ENCODE measurements around the gene ASAP2.

The ASAP2 gene

DNA sequence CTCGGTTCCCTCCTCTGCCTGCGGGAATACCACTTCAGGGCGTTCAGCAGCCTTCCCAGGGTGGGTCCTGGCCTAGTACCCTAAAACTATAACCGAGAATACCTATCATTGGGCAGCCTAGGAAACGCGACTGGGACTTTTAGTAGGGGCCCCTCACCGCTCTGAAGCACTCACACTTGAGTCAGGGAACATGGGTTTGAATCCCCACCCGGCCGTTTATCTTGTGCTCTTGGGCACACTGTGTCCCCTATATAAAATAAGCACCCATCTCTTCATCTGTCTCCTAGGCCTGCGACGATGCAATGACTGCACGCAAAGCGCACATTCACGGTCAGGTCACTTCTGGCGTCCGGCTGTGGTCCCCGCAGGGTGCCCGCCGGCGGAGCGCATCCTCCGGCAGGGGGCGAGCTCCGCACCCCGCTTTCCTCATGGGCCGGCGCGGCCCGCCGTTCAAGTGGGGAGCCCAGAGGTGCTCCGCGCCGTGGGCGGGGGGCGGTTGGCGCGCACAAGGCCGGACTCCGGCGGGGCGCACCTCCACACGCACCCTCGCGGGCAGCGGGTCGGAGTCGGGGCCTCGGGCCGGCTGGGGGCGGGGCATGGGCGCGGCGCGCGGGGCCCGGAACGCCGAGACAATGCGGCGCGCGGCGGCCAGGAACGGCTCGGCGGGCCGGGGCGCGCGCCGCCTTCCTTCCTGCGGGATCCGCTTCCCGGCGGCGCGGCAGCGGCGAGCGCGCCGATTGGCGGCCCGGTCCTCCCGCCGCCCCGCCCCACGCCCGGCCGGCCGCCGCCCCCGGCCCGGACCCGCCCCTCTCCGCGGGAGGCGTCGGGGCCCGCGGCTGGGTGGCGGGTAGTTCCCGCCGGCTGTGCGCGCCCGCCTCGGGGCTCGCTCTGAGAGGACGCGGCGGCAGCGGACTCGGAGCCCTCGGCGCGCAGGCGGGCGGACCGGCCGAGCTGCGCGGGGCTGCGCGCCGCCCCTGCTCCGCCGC is at the start of gene ASAP2:
Gene ASAP2, plus strand, starts transcription at position 850 of the 986 bp plus-strand sequence. CDS start 293 bp downstream, outside the sequence.
- DNase-seq, result peak; percentile 65 to 77

DNA sequence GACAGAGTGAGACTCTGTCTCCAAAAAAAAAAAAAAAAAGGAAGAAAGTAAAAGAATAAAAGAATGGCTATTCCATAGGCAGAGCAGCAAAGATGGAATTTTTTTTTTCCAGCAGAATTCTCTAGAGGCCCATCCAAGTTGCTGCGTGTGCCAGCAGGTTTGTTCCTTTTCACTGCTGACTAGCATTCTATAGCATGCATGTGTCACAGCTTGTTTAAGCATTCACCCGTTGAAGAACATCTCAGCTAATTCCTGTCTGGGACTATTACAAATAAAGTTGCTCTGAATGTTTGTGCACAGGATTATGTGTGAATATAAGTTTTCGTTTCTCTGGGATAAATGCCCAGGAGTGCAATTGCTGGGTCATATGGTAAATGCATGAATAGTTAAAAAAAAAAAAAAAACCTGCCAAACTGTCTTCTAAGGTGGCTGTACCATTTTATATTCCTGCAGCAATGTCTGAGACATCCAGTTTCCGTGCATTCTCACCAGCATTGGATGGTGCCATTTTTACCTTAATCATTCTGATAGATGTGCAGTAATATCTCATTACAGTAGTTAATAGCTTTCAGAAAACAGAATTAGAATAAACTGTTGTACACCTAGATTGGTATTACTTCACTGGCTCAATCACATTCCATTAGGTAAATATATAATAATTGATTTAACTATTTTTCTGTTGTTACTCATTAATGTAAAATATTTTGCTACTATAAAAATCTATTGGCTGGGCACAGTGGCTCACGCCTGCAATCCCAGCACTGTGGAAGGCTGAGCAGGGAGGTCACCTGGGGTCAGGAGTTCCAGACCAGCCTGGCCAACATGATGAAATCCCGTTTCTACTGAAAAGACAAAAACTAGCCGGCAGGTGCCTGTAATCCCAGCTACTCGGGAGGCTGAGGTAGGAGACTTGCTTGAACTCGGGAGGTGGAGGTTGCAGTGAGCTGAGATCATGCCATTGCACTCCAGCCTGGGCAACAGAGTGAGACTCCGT is 47.5 kb upstream of the ASAP2 start:
- DNase-seq, result no peak

DNA sequence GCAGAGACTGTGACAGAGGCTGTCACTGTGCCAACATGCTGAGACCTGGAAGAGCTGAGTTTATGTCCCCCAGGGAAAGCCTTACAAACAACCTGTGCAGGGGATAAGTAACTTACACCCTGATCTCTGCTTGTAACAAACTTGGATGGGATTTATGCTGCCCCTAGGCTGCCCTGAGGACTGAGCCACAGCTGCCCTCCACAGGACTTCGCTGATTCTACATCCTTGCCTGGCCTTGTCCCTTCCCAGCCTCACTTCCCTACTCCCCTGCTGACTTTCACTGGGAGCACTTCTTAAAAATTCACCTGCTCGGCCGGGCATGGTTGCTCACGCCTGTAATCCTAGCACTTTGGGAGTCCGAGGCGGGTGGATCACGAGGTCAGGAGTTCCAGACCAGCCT is 45.9 kb upstream of the ASAP2 start:
- no peak for DNase-seq

DNA sequence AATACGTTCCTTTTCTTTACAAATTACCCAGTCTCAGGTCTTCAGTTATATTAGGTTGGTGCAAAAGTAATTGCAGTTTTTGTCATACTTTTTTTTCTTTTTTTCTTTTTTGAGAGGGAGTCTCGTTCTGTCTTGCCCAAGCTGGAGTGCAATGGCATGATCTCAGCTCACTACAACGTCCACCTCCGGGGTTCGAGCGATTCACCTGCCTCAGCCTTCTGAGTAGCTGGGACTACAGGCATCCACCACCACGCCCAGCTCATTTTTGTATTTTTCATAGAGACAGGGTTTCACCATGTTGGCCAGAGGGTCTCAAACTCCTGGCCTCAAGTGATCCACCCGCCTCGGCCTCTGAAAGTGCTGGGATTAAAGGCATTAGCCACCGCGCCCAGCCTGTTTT is 43.8 kb upstream of the ASAP2 start:
- DNase-seq, result no peak

DNA sequence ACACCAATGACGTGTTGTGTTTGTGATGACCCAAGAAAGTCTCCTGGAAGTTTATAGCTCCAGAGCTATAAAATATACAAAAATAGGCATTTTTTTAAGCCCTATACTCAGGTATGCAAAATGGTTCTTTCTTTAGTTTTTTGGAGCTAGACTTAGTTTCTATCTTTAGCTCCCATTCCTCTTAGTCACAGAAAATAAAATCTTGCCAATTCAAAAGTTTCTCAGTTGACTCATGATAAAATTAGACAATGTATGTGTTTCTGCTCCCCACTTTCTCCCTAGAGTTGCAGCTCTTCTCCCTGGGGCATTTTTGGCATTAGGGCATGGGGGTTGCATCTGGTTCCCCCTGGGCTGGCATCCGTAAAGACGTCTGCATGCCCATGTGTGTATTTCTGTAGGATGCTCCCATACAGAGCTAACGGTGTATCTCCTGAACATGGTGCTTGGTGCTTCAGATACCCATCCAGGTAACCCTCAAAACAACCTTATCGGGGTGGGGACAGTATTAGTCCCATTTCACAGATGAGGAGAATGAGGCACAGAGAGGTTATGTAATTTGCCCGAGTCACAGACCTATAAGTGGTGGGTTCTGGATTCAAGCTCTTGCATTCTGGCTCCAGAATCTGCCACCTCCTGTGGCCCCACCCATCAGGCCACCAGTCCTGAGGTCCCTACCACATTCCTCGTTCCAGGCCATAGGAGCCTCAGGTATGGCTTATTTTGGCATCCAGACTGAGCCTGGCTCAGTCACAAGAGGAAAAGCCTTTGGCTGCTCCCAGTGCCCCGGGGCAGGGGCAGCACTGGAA is 43.1 kb upstream of the ASAP2 start:
- DNase-seq, result no peak

DNA sequence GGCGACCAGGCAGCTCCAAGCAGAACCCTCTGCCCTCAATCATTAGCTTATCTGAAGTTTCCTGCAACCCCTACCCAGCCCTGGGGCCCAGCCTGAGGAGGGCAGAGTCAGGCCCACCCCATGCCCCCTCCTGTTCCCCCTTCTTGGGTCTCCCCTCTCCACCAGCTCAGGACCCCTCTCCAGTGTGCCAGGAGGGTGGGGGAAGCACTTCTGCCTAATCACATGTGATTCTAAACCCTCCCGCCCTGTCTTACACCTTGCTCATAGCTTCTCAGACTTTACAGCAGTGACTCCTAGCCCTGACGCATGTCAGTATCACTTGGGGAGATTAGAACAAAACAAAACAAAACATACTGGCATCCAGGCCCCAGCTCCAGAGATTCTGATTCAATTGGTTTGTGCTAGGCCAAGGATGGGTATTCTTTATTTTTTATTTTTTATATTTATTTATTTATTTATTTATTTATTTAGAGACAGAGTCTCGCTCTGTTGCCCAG is 42.5 kb upstream of the ASAP2 start:
- DNase-seq, result no peak

DNA sequence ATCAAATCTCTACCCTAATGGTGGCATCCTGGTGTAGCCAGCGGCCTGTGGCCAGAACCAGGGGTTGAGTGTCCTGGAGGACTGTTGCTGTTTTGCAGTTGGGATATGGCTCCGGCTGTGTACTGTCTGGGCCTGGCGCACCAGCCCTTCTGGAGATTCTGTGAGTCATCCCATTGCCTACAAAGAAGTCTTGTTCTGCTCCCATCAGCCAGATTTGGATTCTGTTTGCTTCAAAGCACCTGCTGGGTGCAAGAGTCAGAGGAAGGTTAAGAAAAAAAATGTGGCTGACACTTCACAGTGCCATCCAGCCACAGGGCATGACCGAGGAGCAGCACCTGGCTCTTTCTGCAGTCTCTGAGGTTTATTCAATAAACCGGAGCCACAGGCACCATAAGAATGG is 41.0 kb upstream of the ASAP2 start:
- no peak for DNase-seq

DNA sequence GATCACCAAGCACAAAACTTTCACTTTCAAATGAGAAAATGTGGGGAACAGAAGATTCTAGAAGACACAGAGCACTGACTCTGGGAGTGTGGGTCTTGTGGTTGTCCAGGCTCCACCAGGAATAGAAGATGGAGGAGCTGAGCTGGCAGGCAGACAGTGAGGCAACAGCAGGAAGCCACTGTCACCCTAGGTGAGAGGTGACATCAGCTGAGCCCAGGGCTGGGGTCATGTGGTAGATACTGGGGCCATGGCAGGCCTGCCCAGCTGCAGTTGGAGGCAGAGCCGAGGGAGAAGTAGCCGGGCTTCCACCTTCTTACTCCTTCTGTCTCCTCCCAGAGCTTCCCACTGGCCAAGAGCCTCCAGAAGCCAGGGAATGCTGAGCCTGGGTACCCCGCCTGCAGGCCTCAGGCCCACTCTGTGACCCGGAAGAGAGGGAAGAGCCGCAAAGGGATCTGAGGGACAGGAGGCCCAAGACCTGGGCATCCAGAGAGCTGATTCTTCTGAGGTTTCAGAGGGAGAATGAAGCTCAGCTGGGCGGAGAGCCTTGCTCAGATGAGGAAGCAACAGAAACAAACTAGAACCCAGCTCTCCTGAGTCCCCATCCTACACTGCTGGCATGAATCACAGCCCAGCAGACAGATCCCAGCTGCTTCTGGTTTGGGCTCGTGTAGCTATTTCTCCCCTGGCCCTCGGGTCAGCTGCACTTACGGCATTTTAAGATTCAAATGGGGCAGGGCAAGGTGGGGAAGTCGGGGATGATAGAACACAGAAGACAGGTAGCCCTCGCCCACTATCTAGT is 39.8 kb upstream of the ASAP2 start:
- DNase-seq, result peak in 1 of 2 donors; percentile 56

DNA sequence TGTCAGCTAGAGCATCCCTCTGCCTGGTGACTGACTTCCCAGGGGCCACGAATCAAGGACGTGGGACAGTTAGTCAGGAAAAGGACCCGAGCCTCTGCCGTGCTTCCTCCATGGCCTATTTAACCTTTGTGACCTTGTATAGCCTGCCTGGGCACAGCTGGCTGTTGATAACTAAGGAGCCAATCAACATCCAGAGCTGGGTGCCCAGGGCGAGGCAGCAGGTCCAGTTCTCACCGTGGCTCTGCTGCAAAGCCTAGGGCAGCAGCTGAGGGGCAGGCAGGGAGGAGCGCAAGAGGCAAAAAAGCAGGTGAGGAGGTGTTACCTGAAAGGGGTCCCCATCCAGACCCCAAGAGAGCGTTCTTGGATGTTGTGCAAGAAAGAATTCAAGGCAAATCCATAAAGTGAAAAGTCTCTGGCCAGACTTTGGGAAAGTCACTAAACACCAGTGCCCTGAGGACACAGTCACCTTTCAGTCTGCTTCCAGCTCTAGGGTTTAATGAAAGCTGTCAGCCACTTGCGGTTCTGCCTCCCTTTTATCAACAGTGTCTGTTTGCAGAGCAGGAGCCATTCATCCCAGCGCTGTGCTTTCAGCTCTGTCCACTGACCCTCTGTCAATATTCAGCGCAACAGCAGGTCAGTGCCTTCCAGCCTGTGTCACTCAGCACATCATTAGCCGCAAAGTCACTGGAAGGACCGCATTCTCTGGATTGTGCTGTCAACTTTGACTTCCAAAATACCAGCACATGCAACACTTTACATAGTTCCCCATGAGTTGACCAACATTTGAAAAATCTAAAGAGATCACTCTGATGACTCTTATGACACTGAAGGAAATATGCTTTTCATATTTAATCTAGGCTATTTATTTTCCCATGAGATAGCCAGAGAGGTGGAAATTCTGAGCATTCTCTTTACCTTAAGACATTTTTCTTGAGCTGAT is 38.6 kb upstream of the ASAP2 start:
- DNase-seq, result peak in 1 of 2 donors; percentile 51

DNA sequence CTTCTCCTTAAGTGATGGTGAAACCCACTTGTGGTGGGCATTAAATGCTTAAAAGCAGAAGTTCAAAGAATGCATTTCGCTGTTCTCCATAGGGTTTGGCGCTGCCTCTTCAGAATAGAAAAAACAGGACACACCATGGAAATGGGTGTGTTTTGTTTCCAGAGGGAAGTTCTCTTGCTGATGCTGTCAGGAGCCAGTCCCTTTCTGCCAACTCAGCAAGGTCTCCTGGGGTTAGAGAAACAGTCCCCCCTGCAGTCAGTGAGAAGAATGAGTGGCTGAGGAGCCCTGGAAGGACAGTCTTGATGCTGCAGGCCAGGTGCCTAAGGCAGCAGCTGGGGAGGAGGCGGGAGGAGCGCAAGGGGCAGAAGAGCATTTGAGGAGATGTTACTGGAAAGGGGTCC is 37.8 kb upstream of the ASAP2 start:
- DNase-seq, result peak; percentile 70 to 84

DNA sequence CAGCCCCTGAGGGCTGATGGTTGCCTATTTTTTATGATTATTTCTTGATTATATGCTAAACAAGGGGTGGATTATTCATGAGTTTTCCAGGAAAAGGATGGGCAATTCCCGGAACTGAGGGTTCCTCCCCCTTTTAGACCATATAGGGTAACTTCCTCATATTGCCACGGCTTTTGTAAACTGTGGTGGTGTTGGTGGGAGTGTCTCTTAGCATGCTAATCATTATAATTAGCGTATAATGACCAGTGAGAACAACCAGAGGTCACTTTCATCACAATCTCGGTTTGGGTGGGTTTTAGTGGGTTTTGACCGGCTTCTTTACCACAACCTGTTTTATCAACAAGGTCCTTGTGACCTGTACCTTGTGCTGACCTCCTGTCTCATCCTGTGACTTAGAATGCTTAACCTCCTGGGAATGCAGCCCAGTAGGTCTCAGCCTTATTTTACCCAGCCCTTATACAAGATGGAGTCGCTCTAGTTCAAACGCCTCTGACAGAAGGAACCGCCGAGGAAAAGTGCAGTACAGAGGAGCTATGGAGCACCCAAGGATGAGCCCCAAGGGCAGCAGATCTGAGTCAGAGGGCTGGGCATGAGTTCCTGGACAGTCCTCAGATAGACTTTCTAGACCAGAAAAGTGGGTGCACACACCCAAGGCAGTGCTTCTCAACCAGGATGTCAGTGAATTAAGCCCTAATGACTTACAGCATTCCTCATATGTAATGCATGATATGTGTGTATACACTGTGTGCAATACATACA is 37.1 kb upstream of the ASAP2 start:
- peak; percentile 79 to 89 for DNase-seq

DNA sequence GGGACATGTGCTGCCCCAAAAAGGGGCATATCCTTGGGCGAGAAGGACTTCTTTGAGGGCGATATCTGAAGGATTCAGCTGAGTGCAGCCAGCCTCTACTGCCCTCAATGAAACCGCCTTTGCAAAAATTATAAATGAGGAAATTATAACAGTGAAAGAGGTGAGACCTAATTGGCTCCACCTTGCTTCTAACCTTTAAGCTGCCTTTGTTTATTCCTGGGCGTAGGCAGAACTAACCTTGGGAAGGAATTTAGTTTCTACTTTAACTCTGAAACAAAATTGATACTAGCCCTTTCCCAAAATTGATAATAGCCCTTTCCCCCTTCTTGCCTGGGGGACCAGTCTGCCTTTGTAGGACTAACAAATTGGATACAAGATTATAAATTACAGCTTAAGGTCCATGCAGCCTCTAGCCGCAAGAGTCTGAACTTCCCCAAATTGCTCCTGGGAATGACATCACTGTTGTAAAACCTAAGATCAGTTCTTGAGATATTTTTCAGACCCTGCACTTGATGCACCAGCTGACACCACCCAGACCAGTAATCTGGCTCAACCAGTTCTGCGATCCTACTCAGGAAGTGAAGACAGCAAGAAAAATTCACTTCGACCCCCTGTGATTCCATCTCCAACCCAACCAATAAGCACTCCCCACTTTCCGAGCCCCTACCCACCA is 36.0 kb upstream of the ASAP2 start:
- peak; percentile 53 to 73 for DNase-seq

DNA sequence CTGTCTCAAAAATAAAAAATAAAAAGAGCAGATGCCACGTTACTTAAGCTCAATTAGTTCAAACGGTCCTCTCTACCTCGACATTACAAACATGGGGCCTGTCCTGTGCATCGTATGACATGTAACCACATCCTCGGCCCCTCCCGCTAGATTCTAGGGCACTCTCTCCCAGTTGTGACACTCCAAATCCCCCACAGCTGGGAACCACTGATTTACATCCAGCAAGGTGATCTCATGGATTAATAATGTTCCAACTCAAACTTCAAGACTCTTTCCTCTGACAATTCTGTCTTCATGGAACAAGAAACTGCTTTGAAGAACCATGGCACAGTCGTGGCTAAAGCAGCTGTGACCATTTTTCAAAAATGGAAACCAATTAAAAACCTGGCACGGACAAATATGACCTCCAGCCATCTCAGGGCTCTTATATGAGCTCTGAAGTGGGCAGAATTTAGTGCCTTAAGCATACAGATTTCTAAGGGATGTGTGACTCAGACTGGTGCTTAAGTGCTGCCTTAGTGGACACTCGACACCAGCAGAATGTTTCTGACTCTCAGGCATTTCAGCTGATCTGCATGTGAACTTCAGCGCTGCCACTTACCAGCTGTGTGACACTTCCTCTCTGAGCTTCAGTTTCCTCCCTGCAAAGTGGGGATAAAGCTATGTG is 31.7 kb upstream of the ASAP2 start:
- DNase-seq, result peak; percentile 53 to 76

DNA sequence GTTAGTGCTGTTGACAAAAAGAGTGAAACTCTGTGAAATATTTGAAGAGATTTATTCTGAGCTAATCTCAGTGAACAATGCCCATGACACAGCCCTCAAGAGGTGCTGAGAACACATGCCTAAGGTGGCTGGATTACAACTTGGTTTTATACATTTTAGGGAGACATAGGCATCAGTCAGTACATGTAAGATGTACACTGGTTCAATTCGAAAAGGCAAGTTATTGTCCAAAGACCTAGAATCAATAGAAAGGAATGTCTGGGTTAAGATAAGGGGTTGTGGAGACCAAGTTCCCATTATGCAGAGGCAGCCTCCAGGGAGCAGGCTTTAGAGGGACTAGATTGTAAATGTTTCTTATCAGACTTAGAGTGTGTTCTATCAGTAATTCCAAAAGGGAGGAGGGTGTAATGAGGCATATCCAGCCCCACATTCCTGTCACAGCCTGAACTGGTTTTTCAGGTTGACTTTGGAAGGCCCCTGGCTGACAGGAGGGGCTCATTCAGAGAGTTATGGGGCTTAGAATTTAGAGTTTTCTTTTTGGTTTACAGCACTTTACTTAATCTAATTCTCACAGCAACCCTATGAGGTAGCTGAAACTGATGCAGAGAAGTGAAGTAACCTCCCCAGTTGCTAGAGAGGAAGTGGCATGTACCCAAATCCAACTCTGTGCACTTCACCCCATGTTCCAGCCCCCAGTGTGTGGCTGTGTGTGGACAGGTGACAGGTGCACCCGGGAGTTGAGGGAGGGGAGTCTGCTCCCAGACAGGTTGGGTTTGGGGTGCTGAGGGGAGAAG is 28.3 kb upstream of the ASAP2 start:
- peak; percentile 42 to 54 for DNase-seq

DNA sequence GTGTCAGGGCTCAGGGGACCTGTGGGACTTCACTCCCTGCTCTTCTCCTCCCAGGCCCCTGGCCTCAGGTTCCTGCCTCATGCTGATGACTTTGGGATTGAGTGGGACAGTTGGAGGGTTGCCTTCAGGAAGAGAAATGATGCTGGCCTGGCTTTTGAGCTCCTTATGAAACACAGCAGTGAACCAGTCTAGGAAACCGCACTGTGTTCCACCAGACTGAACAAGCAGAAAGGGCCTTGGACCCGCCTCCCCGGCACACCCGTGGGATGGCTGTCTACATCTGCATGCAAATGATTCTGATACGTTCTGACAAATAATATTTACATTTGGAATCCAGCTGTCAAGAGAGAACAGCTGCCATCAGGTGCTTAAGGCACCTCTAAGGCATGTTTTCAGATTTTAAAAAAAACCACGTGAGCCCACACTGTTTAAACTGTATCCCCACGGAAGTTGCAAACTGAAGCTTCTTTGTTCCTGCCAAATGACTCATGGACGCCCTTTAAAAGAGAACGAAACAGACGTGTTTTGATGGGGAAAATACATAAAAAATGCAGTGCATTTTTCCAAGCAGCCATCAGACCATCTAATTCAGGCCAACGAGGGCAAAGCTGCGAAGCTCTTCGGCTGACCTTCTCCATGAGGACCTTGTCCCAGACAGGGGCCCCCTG is 27.6 kb upstream of the ASAP2 start:
- DNase-seq, result no peak

DNA sequence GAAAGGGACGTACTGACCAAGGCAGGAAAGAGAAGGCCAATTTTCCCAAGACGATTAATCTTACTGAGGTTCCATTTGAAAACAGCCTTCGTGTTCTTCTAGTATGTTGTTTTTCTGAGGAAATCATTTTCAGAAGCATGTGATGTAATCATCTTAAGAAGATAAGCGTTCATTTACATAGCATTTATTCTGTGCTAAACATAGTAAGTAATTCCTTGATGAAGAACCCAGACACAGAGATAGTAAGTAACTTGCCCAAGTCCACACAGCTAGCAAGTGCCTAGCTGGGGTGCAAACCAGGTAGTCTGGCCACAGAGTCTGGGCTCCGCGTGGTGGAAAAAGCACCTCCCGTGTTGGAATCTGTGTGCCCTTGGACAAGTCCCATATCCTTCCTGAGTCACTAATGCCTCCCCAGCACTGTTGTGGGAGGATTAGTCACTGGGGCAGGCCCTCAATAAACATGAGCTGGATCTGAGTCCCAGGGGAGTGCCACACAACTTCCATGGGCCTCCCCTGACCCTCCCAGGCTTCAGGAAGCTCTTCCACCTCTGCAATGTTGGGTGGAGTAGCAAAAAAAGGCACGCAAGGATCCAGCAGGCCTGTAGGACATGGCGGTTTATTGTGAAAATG is 26.9 kb upstream of the ASAP2 start:
- peak; percentile 56 to 91 for DNase-seq

All from inflammatory macrophage treated with lipopolysaccharide for 1 hour (primary cell).